MM.1S (cell line): Measurements from ENCODE around the gene NFATC3.

Experiments used
- CTCF ChIP-seq: fragments of 300-600 bp; sonication (generic); IDR thresholded peaks from 2 replicates; pipeline ENCODE4 v1.5.1; 2016; ENCODE audit warnings: antibody characterized with exemption, low read length, mixed read lengths
- EZH2phosphoT487 ChIP-seq: fragments of 300-600 bp; sonication (generic); IDR thresholded peaks from 2 replicates; pipeline ENCODE4 v1.6.1; 2018; ENCODE audit warnings: antibody characterized with exemption, low read length

GRCh38 chr16:68065716-68066305 lies 19.4 kb upstream of the NFATC3 start:
- TF ChIP-seq CTCF = no peak
- TF ChIP-seq EZH2phosphoT487 = no peak
